ENCODE measurements around the gene ACTMAP.

Gene ACTMAP

GRCh38 chr19:40799558-40800338 is 49.5 kb upstream of the ACTMAP start (continued):
- TF ChIP-seq ZNF398 (tag by site-specific recombination; IDR thresholded peaks at IDR 0.05) (peak; percentile 80), ZBTB6 (tag by site-specific recombination; IDR thresholded peaks at IDR 0.05) (no peak), ZNF488 (tag by site-specific recombination; IDR thresholded peaks at IDR 0.05) (no peak), ZBTB17 (tag by site-specific recombination; IDR thresholded peaks at IDR 0.05) (no peak), ZNF791 (tag by site-specific recombination; IDR thresholded peaks at IDR 0.05) (no peak), SCRT1 (tag by site-specific recombination; IDR thresholded peaks at IDR 0.05; ENCODE audit: borderline replicate concordance) (no peak), SCRT2 (tag by site-specific recombination; IDR thresholded peaks at IDR 0.05) (no peak), KLF8 (tag by site-specific recombination; IDR thresholded peaks at IDR 0.05) (peak; percentile 85), ZNF518A (tag by site-specific recombination; conservative IDR thresholded peaks at IDR 0.05; ENCODE audit: low read depth) (no peak), ZNF76 (tag by site-specific recombination; IDR thresholded peaks at IDR 0.05; ENCODE audit: borderline replicate concordance, low read depth) (peak; percentile 85), ZNF529 (tag by site-specific recombination; IDR thresholded peaks at IDR 0.05; ENCODE audit: insufficient replicate concordance) (no peak), PRDM4 (tag by site-specific recombination; IDR thresholded peaks at IDR 0.05) (no peak), ZBTB20 (tag by site-specific recombination; IDR thresholded peaks at IDR 0.05) (no peak), KLF9 (tag by site-specific recombination; IDR thresholded peaks at IDR 0.05; ENCODE audit: low read depth) (peak; percentile 74), MZF1 (tag by site-specific recombination; IDR thresholded peaks at IDR 0.05; ENCODE audit: borderline replicate concordance) (no peak), ZSCAN18 (tag by site-specific recombination; IDR thresholded peaks at IDR 0.05) (no peak)
- TF ChIP-seq, protein P1, sequence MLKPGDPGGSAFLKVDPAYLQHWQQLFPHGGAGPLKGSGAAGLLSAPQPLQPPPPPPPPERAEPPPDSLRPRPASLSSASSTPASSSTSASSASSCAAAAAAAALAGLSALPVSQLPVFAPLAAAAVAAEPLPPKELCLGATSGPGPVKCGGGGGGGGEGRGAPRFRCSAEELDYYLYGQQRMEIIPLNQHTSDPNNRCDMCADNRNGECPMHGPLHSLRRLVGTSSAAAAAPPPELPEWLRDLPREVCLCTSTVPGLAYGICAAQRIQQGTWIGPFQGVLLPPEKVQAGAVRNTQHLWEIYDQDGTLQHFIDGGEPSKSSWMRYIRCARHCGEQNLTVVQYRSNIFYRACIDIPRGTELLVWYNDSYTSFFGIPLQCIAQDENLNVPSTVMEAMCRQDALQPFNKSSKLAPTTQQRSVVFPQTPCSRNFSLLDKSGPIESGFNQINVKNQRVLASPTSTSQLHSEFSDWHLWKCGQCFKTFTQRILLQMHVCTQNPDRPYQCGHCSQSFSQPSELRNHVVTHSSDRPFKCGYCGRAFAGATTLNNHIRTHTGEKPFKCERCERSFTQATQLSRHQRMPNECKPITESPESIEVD (tag by site-specific recombination; IDR thresholded peaks at IDR 0.05), result no peak
- TF ChIP-seq, protein P2, sequence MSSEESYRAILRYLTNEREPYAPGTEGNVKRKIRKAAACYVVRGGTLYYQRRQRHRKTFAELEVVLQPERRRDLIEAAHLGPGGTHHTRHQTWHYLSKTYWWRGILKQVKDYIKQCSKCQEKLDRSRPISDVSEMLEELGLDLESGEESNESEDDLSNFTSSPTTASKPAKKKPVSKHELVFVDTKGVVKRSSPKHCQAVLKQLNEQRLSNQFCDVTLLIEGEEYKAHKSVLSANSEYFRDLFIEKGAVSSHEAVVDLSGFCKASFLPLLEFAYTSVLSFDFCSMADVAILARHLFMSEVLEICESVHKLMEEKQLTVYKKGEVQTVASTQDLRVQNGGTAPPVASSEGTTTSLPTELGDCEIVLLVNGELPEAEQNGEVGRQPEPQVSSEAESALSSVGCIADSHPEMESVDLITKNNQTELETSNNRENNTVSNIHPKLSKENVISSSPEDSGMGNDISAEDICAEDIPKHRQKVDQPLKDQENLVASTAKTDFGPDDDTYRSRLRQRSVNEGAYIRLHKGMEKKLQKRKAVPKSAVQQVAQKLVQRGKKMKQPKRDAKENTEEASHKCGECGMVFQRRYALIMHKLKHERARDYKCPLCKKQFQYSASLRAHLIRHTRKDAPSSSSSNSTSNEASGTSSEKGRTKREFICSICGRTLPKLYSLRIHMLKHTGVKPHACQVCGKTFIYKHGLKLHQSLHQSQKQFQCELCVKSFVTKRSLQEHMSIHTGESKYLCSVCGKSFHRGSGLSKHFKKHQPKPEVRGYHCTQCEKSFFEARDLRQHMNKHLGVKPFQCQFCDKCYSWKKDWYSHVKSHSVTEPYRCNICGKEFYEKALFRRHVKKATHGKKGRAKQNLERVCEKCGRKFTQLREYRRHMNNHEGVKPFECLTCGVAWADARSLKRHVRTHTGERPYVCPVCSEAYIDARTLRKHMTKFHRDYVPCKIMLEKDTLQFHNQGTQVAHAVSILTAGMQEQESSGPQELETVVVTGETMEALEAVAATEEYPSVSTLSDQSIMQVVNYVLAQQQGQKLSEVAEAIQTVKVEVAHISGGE (tag by site-specific recombination; conservative IDR thresholded peaks at IDR 0.05; ENCODE audit: low read depth), result peak; percentile 83
